Testis (tissue), 2 donors: ENCODE measurements around the gene ARHGEF39.

Experiments used
- POLR2A ChIP-seq: fragments of 450-650 bp; IDR thresholded peaks from one replicate; pipeline ENCODE4 v1.6.1; 2017; ENCODE audit warnings: antibody characterized with exemption, mild to moderate bottlenecking, moderate library complexity
- TF ChIP-seq, protein P1 (sequence below), 3 experiments: fragments of 450-650 bp in 2 of 3; fragments of 200-600 bp in 1 of 3; sonication (generic) in 1 of 3; IDR thresholded peaks; one replicate each; pipeline ENCODE4 v1.5.1; 2016 to 2019; ENCODE audit warnings: antibody characterized with exemption in 3 of 3, mild to moderate bottlenecking in 2 of 3, moderate library complexity in 1 of 3

DNA sequence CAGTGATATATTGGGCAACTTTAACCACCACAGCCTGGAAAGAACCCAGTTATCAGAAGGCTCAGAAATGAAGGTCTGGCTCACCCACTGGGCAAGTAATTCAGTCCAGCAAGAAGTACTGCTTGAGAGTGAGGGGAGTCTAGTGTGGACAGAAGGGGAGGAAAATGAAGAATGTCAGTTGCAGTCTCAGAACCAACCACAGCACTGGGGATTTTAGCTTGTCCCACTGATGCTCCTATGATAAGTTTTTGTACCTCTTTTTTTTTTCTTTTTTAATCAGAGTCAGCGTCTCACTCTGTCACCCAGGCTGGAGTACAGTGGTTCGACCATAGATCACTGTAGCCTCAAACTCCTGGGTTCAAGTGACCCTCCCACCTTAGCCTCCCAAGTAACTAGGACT, 37.4 kb downstream of the ARHGEF39 start:
- TF ChIP-seq, protein P1, sequence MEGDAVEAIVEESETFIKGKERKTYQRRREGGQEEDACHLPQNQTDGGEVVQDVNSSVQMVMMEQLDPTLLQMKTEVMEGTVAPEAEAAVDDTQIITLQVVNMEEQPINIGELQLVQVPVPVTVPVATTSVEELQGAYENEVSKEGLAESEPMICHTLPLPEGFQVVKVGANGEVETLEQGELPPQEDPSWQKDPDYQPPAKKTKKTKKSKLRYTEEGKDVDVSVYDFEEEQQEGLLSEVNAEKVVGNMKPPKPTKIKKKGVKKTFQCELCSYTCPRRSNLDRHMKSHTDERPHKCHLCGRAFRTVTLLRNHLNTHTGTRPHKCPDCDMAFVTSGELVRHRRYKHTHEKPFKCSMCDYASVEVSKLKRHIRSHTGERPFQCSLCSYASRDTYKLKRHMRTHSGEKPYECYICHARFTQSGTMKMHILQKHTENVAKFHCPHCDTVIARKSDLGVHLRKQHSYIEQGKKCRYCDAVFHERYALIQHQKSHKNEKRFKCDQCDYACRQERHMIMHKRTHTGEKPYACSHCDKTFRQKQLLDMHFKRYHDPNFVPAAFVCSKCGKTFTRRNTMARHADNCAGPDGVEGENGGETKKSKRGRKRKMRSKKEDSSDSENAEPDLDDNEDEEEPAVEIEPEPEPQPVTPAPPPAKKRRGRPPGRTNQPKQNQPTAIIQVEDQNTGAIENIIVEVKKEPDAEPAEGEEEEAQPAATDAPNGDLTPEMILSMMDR (IDR thresholded peaks at IDR 0.05): no peak
- no peak for TF ChIP-seq POLR2A
